Measurements from ENCODE around the gene FOXL3.

Gene FOXL3

GRCh38 chr7:338295-339061 lies 48.5 kb downstream of the FOXL3 start:
- no peak for DNase-seq (ENCODE audit: low read depth)

DNA sequence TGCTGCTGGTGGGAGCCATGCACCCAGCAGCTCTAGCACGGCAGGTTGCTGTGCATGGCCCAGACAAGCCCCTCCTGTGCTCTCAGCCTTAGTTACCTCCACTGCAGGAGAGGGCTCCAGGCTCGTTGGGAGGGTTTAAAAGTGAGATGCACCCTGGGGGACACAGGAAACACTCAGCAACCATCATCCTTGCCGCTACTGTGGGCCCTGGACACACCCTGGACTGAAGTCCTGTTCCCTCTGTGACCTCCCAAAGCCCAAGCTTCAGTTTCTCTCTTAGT lies 49.0 kb downstream of the FOXL3 start:
- DNase-seq (ENCODE audit: low read depth): no peak

- DNase-seq (ENCODE audit: low read depth): no peak
Measured at GRCh38 chr7:339696-340095, 49.7 kb downstream of the FOXL3 start.

DNA sequence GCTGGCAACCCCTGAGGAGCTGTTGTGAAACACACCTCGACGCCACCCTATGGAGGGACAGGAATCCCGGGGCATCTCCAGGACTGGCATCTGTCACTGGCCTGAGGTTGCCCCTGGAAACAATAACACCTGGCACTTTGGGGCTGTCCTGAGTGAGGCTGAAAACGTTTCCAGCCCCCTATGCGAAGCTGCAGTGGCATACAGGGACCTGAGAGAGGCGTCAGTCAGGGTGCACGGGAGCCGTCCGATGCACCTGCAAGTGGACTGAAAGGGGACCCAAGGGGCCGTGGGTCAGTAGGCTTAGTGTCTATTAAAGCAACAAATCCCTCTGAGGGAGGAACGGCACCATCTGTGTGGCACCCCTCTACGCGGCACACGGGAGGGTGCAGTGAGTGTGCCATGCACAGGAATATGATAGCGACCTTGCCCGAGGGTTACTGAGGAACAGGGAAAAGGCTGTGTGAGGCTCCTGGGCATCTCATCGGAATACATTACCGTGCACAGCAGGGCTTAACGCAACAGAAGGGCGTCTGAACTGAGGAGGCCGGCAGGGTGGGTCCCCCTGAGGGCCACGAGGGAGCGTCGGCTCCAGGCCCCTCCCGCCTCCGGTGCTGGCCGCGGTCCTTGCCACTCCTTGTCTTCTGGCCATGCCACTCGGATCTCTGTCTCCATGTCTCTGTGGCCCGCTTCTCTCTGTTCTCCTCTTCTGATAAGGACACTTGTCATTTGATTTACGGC lies 50.4 kb downstream of the FOXL3 start:
- no peak for DNase-seq (ENCODE audit: low read depth)
